ENCODE data around the gene PON2. TPM values are rescaled to one million over a fixed set of nuclear protein-coding genes. Genes with fewer than 3 reads are reported as not detected.

Gene PON2
- total RNA-seq, 4 donors from 2014 or later = 93.5 to 183 (median 155) TPM

- no peak for TF ChIP-seq POLR2A (IDR thresholded peaks at IDR 0.05)
- no peak for TF ChIP-seq CTCF (IDR thresholded peaks at IDR 0.05)
- no peak for TF ChIP-seq EP300 (IDR thresholded peaks at IDR 0.05)
Measured at GRCh38 chr7:95376632-95377400, 58.0 kb downstream of the PON2 start.

DNA sequence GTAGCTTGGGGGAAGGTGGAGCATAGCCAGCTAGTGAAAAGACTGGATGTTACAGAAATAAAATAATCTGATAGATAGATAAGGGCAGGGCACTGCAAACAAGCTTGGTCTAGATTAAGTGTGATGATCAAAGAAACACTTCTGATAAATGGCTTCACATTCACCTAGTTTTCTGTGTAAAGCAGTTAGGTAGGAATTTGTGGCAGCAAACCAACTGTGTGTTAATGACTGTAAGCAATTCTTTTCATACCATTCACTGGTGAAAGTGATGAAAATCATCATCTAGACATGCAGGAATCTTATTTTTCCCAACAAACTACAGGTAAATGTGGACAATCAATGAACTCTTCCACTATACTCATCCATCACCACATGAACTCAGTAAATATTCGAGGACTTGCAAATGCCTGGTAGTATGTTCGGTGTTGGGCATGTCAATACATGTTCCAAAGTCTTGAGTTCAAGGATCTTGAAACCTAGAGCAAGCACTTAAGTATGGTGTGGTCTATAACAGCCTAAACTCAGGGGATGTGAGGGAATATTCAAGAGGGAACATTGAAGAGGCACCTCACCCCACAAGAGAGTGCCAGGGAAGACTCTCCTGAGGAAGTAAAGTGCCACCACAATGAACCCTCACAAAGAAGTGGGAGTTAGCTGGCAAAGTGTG lies 59.1 kb downstream of the PON2 start:
- H3K4me1 ChIP-seq = no peaks in the 10 kb centered on the region
- TF ChIP-seq POLR2A (IDR thresholded peaks at IDR 0.05) = no peak
- no peak for TF ChIP-seq EP300 (IDR thresholded peaks at IDR 0.05)
- TF ChIP-seq CTCF (IDR thresholded peaks at IDR 0.05) = no peak
- no peak overlapping the region for H3K27ac ChIP-seq
- H3K4me3 ChIP-seq = no peak overlapping the region
- peaks cover 0 to 27% (median 0%) of the 10 kb centered on the region in 3 donors for H3K36me3 ChIP-seq
- 91 to 94% methylated on average over 2 of the region's 2 CpGs for WGBS, 2 donors
- DNase-seq (ENCODE audit: low spot score in 2 of 2) = no peak
- H3K9me3 ChIP-seq = peaks cover 0 to 14% (median 0%) of the 10 kb centered on the region in 4 donors
- no peaks in the 10 kb centered on the region for H3K27me3 ChIP-seq

More at GRCh38 chr7:95376632-95377400, 58.0 kb downstream of the PON2 start:
- peaks cover 0 to 30% (median 0%) of the 10 kb centered on the region in 3 donors for H3K36me3 ChIP-seq
- no peak overlapping the region for H3K27ac ChIP-seq
- no peaks in the 10 kb centered on the region for H3K4me1 ChIP-seq
- peaks cover 0 to 20% (median 0%) of the 10 kb centered on the region in 4 donors for H3K9me3 ChIP-seq
- H3K27me3 ChIP-seq = no peaks in the 10 kb centered on the region
- 80 to 83% methylated on average over 15 to 18 of the region's 18 CpGs for WGBS, 2 donors
- DNase-seq (ENCODE audit: low spot score in 2 of 2) = no peak
- no peak overlapping the region for H3K4me3 ChIP-seq

- peaks cover 0 to 11% (median 0%) of the 10 kb centered on the region in 3 donors for H3K36me3 ChIP-seq
- WGBS, 2 donors = 85 to 92% methylated on average over 4 of the region's 4 CpGs
- no peak overlapping the region for H3K4me3 ChIP-seq
- TF ChIP-seq POLR2A (IDR thresholded peaks at IDR 0.05) = no peak
- no peak for TF ChIP-seq EP300 (IDR thresholded peaks at IDR 0.05)
- no peak for TF ChIP-seq CTCF (IDR thresholded peaks at IDR 0.05)
- H3K27me3 ChIP-seq = no peaks in the 10 kb centered on the region
- no peak for DNase-seq (ENCODE audit: low spot score in 2 of 2)
- no peaks in the 10 kb centered on the region for H3K9me3 ChIP-seq
- no peaks in the 10 kb centered on the region for H3K4me1 ChIP-seq
- H3K27ac ChIP-seq = no peak overlapping the region
Measured at GRCh38 chr7:95373323-95373722, 61.5 kb downstream of the PON2 start.

DNA sequence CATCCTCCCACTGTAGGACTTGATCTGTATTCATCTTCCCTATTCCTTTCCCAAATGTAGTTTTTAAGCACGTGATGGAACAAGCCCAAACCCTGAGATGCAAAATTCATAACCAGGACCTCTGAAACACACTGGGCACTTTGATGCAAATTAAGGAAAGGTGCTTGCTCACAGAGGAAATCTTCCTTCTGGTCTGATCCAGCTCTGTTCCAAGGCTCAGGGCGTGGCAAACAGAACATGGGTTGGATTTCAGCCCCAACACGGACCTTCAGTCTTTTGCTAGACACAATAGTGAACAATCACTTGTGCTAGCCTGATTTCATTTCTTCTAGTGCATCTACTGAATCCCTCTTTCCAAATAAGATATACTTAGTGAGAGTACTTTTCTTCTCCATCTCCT lies 66.6 kb downstream of the PON2 start:
- Histone ChIP-seq H3K4me1 (no peaks in the 10 kb centered on the region), H3K27me3 (no peaks in the 10 kb centered on the region), H3K4me3 (no peak overlapping the region), H3K9me3 (no peaks in the 10 kb centered on the region), H3K36me3 (no peaks in the 10 kb centered on the region), H3K27ac (no peak overlapping the region)
- 89 to 94% methylated on average over 3 of the region's 3 CpGs for WGBS, 2 donors
- TF ChIP-seq CTCF (IDR thresholded peaks at IDR 0.05) = no peak
- no peak for DNase-seq (ENCODE audit: low spot score in 2 of 2)

- Histone ChIP-seq H3K4me1 (no peaks in the 10 kb centered on the region), H3K27me3 (no peaks in the 10 kb centered on the region), H3K4me3 (no peak overlapping the region), H3K27ac (no peak overlapping the region), H3K36me3 (no peaks in the 10 kb centered on the region), H3K9me3 (no peaks in the 10 kb centered on the region)
- TF ChIP-seq EP300 (IDR thresholded peaks at IDR 0.05) (no peak), CTCF (IDR thresholded peaks at IDR 0.05) (no peak), POLR2A (IDR thresholded peaks at IDR 0.05) (no peak)
- DNase-seq (ENCODE audit: low spot score in 2 of 2) = no peak
- WGBS, 2 donors = 84 to 95% methylated on average over 1 of the region's 1 CpG
Measured at GRCh38 chr7:95367606-95368005, 67.2 kb downstream of the PON2 start.

Data from tibial nerve (tissue), 4 donors.